ENCODE results near the gene GREM1.

DNA sequence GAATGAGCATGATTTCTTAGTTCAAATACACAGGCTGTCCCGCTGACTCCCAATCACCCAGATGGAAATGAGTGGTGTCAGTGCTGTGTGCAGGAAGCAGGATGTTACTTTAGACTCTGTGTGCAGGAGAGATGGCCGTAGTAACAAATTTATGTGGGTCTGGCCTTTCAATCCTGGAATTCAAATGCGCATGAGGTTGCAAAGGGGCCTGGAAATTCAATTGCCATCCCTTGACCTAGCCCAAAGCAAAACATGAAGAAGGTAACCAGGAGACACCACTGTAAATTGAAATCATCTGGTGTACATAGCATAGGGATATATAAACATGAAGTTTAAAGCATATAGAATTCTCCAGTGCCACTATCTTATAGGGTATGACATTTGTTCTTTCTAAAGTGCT lies 33.2 kb downstream of the GREM1 start:
- TF ChIP-seq, protein P1, sequence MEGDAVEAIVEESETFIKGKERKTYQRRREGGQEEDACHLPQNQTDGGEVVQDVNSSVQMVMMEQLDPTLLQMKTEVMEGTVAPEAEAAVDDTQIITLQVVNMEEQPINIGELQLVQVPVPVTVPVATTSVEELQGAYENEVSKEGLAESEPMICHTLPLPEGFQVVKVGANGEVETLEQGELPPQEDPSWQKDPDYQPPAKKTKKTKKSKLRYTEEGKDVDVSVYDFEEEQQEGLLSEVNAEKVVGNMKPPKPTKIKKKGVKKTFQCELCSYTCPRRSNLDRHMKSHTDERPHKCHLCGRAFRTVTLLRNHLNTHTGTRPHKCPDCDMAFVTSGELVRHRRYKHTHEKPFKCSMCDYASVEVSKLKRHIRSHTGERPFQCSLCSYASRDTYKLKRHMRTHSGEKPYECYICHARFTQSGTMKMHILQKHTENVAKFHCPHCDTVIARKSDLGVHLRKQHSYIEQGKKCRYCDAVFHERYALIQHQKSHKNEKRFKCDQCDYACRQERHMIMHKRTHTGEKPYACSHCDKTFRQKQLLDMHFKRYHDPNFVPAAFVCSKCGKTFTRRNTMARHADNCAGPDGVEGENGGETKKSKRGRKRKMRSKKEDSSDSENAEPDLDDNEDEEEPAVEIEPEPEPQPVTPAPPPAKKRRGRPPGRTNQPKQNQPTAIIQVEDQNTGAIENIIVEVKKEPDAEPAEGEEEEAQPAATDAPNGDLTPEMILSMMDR (IDR thresholded peaks at IDR 0.05 in 8 of 11, conservative IDR thresholded peaks at IDR 0.05 in 3 of 11): no peak
- no peak for TF ChIP-seq POLR2A (IDR thresholded peaks at IDR 0.05)
- TF ChIP-seq POLR2AphosphoS5 (IDR thresholded peaks at IDR 0.05): no peak
